Upper lobe of left lung (tissue), 6 donors: ENCODE results near the gene KIAA1143. TPM values are rescaled to one million over a fixed set of nuclear protein-coding genes. Genes with fewer than 3 reads are reported as not detected.

Experiments used
- ATAC-seq, 2 donors: fragments of 200-7000 bp; cut with Tn5 transposase; one replicate each; pipeline ENCODE4 v1.9.1; 2022; ENCODE audit warnings: mild to moderate bottlenecking in 2 of 2, moderate library complexity in 2 of 2; ENCODE audit not compliant: low FRiP score in 2 of 2
- DNase-seq, 2 donors: peaks; one replicate each; pipeline ENCODE4 v3.0.0-alpha.2; 2019 to 2020
- H3K27ac ChIP-seq, 4 donors: fragments of 200-600 bp; sonication (generic); one replicate each; pipeline ENCODE4 v1.5.1; 2016 to 2019
- H3K27me3 ChIP-seq, 4 donors: fragments of 200-600 bp; sonication (generic); one replicate each; pipeline ENCODE4 v1.5.1; 2017 to 2019
- H3K36me3 ChIP-seq, 4 donors: fragments of 200-600 bp; sonication (generic); one replicate each; pipeline ENCODE4 v1.5.1; 2016 to 2019
- H3K4me1 ChIP-seq, 4 donors: fragments of 200-600 bp; sonication (generic); one replicate each; pipeline ENCODE4 v1.5.1; 2018 to 2019
- H3K4me3 ChIP-seq, 4 donors: fragments of 200-600 bp; sonication (generic); one replicate each; pipeline ENCODE4 v1.5.1; 2017 to 2019; ENCODE audit warnings: mild to moderate bottlenecking in 2 of 4, moderate library complexity in 1 of 4
- H3K9me3 ChIP-seq, 4 donors: fragments of 200-600 bp; sonication (generic); one replicate each; pipeline ENCODE4 v1.5.1; 2018 to 2019
- CTCF ChIP-seq, 6 experiments: fragments of 450-650 bp in 4 of 6; fragments of 200-600 bp in 2 of 6; sonication (generic) in 2 of 6; IDR thresholded peaks; one replicate each; pipeline ENCODE4 v1.5.1; 2016 to 2019; ENCODE audit warnings: antibody characterized with exemption in 6 of 6
- EP300 ChIP-seq, 4 donors: sonication (generic); formaldehyde crosslinking; IDR thresholded peaks; one replicate each; pipeline ENCODE4 v1.5.1; 2017; ENCODE audit warnings: antibody characterized with exemption in 4 of 4, control low read depth in 2 of 4
- POLR2A ChIP-seq, 4 donors: fragments of 450-650 bp; IDR thresholded peaks; one replicate each; pipeline ENCODE4 v1.5.1; 2016 to 2017; ENCODE audit warnings: antibody characterized with exemption in 4 of 4, mild to moderate bottlenecking in 2 of 4
- POLR2AphosphoS5 ChIP-seq, 2 donors: sonication (generic); formaldehyde crosslinking; IDR thresholded peaks; one replicate each; pipeline ENCODE4 v1.5.1; 2017; ENCODE audit warnings: antibody characterized with exemption in 2 of 2
- WGBS, 2 donors: methylation state at CpG; one replicate each; pipeline ENCODE4 v1.1.5; 2017 to 2018; 5-methylcytosine and 5-hydroxymethylcytosine counted together
- total RNA-seq, 6 donors: library from RNA; depleted of rRNA in 4 of 6; stranded (reverse); fragments of >200 nt in 4 of 6; gene quantifications; one replicate each; pipeline versions ENCODE4 v1.1.0 to v1.2.1, GENCODE V29; 2016 to 2021
- donor health status: DM: no; HTN: no; CAD: no; lungs with moderate emphysema.
- donor health status: DM: no; HTN: yes; CAD: no; lungs with severe emphysema.

The KIAA1143 gene
- total RNA-seq: 10 to 100 TPM in 4 of 6 donors, 1 to 10 TPM in 2; 8.3 to 26.5 (median 17.6) TPM

GRCh38 chr3:44761424-44762169, at the start of gene KIAA1143, which contains the start of gene KIF15:
Gene KIAA1143 (minus strand): TSS chr3:44761619. CDS start chr3:44761602, 17 bp downstream.
Gene KIF15 (plus strand): TSS chr3:44761794. CDS start chr3:44761866, 72 bp downstream.
- peak within 1 kb of the TSS; percentile 59 to 86 (median 73) for H3K4me3 ChIP-seq
- TF ChIP-seq POLR2AphosphoS5 (IDR thresholded peaks at IDR 0.05) (peak; percentile 95 to 97), CTCF (IDR thresholded peaks at IDR 0.05) (peak in 3 of 6 experiments; percentile 9 to 38 (median 34)), EP300 (IDR thresholded peaks at IDR 0.05) (no peak), POLR2A (IDR thresholded peaks at IDR 0.05) (peak in 3 of 4 donors; percentile 51 to 76 (median 60))
- H3K27ac ChIP-seq: peak within 1 kb of the TSS; percentile 74 to 89 (median 78)
- H3K36me3 ChIP-seq: peaks cover 0 to 8% (median 0%) of the 10 kb centered on the region in 4 donors
- ATAC-seq (peak; percentile 98 to 99), DNase-seq (peak; percentile 96 to 99)
- H3K9me3 ChIP-seq: peaks cover 0 to 12% (median 1%) of the 10 kb centered on the region in 4 donors
- peaks cover 12 to 26% (median 16%) of the 10 kb centered on the region in 4 donors for H3K4me1 ChIP-seq
- 4 to 6% methylated on average over 19 to 60 of the region's 64 CpGs for WGBS, 2 donors
- no peaks in the 10 kb centered on the region for H3K27me3 ChIP-seq

- no peak for DNase-seq
- 90 to 96% methylated on average over 2 of the region's 2 CpGs for WGBS, 2 donors
- Histone ChIP-seq H3K4me3 (no peak overlapping the region), H3K4me1 (no peaks in the 10 kb centered on the region), H3K36me3 (no peaks in the 10 kb centered on the region), H3K9me3 (no peaks in the 10 kb centered on the region), H3K27me3 (no peaks in the 10 kb centered on the region), H3K27ac (no peak overlapping the region)
- TF ChIP-seq EP300 (IDR thresholded peaks at IDR 0.05): no peak
- TF ChIP-seq POLR2AphosphoS5 (IDR thresholded peaks at IDR 0.05): no peak
- TF ChIP-seq POLR2A (IDR thresholded peaks at IDR 0.05): no peak
- TF ChIP-seq CTCF (IDR thresholded peaks at IDR 0.05): no peak
- no peak for ATAC-seq
Observed at GRCh38 chr3:44805960-44806359, 44.5 kb upstream of the KIAA1143 start.

- DNase-seq: no peak
- Histone ChIP-seq H3K27ac (no peak overlapping the region), H3K4me1 (no peaks in the 10 kb centered on the region), H3K4me3 (no peak overlapping the region), H3K27me3 (no peaks in the 10 kb centered on the region), H3K36me3 (no peaks in the 10 kb centered on the region), H3K9me3 (no peaks in the 10 kb centered on the region)
- WGBS, 2 donors: 94 to 95% methylated on average over 2 of the region's 2 CpGs
- ATAC-seq: no peak
- TF ChIP-seq POLR2A (IDR thresholded peaks at IDR 0.05) (no peak), CTCF (IDR thresholded peaks at IDR 0.05) (no peak), EP300 (IDR thresholded peaks at IDR 0.05) (no peak), POLR2AphosphoS5 (IDR thresholded peaks at IDR 0.05) (no peak)
Observed at GRCh38 chr3:44803298-44803697, 41.9 kb upstream of the KIAA1143 start.

- H3K4me1 ChIP-seq: no peaks in the 10 kb centered on the region
- H3K27me3 ChIP-seq: no peaks in the 10 kb centered on the region
- DNase-seq (peak in 1 of 2 donors; percentile 24), ATAC-seq (no peak)
- H3K9me3 ChIP-seq: no peaks in the 10 kb centered on the region
- TF ChIP-seq POLR2A (IDR thresholded peaks at IDR 0.05): no peak
- TF ChIP-seq CTCF (IDR thresholded peaks at IDR 0.05): no peak
- no peak for TF ChIP-seq EP300 (IDR thresholded peaks at IDR 0.05)
- no peak for TF ChIP-seq POLR2AphosphoS5 (IDR thresholded peaks at IDR 0.05)
- H3K4me3 ChIP-seq: no peak overlapping the region
- 50 to 74% methylated on average over 2 of the region's 2 CpGs for WGBS, 2 donors
- H3K27ac ChIP-seq: no peak overlapping the region
- no peaks in the 10 kb centered on the region for H3K36me3 ChIP-seq
Observed at GRCh38 chr3:44802011-44802410, 40.6 kb upstream of the KIAA1143 start.
